Activated T-cell treated with anti-CD3 and anti-CD28 coated beads, Interleukin-2, amount 50 U/mL, for 1 hour (primary cell): ENCODE data around the gene ANKRD39.
A peak's percentile ranks its signal among the peaks of the same experiment; 100 is the strongest.
"Not testable (repeated sequence)": the region's sequence is repeated elsewhere in the genome, so short reads cannot be mapped to it uniquely, and the experiment has no call there.

Experiments used
- DNase-seq: peaks from one replicate; pipeline ENCODE4 v3.0.0-alpha.2; 2020

The ANKRD39 gene

GRCh38 chr2:96806468-96807126 lies 51.2 kb downstream of the ANKRD39 start:
- DNase-seq = peak; percentile 55

- not testable (repeated sequence) for DNase-seq
These were observed 51.9 kb downstream of the ANKRD39 start for GRCh38 chr2:96805946-96806345.

GRCh38 chr2:96804986-96805385 lies 52.8 kb downstream of the ANKRD39 start:
- DNase-seq = no peak

- no peak for DNase-seq
These were observed 55.1 kb downstream of the ANKRD39 start for GRCh38 chr2:96802721-96803120.

- DNase-seq = peak; percentile 38
These were observed 55.8 kb downstream of the ANKRD39 start for GRCh38 chr2:96801786-96802595.

- peak; percentile 79 for DNase-seq
These were observed 56.6 kb downstream of the ANKRD39 start for GRCh38 chr2:96801005-96801785.

GRCh38 chr2:96800061-96801004 lies 57.5 kb downstream of the ANKRD39 start:
- DNase-seq = no peak

- no peak for DNase-seq
These were observed 58.2 kb downstream of the ANKRD39 start for GRCh38 chr2:96799623-96799935.

GRCh38 chr2:96798733-96799622 lies 58.8 kb downstream of the ANKRD39 start:
- no peak for DNase-seq
